ENCODE measurements around the gene DNAJA3.
A peak's percentile ranks its signal among the peaks of the same experiment; 100 is the strongest.
"Not testable (repeated sequence)": the region's sequence is repeated elsewhere in the genome, so short reads cannot be mapped to it uniquely, and the experiment has no call there.

Gene DNAJA3

GRCh38 chr16:4387781-4388180 lies 37.9 kb upstream of the DNAJA3 start:
- DNase-seq, result no peak

GRCh38 chr16:4388271-4389021 lies 37.2 kb upstream of the DNAJA3 start:
- DNase-seq, result no peak

DNA sequence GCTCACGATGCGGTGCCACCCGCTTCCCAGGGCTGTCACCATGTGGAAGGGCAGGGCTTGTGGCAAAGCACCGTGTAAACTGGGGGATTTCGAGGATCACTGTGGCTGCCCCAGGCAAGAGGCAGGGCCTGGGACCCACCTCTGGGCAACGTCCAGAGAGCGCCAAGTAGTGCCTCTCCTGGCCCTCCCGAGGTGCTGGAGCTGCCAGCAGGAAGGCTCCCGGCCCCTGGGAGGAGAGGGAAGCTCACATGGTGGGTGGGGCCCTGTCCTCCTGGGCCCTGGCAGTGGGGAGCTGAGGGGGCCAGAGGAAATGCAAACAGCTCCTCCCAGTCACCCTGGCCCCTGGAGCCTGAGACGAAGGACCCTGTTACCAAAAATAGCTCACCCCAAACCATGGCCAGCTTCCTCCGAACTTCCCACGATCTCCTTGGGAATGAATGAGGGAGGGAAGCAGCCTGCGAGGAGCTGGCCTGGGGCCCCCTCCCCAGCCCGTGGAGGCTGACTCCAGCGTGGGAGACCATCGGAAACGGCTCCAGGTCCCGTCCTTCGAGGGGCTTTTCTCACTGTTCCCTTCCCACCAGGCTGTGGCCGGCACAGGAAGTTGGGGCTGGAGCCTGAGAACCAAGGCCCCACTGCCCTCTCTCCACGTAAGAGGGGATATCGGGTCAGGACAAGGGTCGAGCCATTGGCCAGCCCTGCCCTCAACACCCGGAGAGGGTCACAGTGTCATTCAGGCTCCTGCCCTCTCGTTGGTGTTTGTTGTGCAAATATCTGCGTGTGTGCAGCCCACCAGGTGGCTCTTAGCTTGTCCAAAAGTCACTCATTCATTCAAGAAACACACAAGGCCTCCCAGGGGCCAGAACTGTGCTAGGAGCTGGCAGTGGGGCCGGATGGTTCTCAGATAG lies 36.4 kb upstream of the DNAJA3 start:
- no peak for DNase-seq

DNA sequence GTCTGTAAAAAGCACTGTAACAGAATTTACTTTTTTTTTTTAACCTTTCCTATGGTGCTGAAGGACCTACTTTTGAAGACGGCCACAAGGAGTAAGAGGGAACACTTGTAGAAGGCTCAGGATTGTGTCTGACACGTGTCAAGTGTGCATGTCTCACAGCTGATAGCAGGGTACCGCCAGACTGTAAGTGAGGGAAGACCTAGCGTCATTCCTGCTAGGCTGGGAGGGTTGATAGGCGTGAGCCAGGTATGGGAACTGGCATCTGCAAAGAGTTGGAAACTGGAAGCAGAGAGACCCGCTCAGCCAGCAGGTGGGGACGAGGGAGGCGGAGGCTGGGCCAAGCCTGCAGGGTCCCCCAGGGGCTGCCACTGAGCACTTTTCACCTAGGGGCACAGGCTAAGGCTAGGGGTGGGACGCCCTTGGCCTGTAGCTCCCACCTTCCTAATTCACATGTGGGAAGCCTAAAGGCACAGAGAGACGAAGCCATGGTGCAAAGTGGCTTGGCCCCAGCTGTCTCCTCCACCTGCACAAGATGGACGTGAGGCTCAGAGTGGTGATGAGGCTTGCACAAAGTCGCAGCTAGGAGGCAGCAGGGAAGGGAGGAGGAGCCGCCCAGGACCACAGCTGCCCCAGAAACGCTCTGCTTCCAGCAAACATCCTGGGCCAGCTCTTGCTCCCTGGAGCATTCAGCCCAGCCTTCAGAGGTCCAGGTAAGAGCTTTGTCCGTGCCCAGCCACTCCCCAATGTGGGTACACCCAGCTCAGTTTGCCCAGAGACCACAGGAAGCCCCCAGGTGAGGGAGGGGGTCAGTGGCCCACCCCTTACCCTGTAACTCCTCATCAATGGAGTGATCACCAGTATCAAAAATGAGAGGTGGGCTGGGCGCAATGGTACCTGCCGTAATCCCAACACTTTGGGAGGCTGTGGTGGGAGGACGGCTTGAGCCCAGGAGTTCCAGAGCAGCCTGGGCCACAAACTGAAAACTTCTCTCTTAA lies 35.1 kb upstream of the DNAJA3 start:
- no peak for DNase-seq

DNA sequence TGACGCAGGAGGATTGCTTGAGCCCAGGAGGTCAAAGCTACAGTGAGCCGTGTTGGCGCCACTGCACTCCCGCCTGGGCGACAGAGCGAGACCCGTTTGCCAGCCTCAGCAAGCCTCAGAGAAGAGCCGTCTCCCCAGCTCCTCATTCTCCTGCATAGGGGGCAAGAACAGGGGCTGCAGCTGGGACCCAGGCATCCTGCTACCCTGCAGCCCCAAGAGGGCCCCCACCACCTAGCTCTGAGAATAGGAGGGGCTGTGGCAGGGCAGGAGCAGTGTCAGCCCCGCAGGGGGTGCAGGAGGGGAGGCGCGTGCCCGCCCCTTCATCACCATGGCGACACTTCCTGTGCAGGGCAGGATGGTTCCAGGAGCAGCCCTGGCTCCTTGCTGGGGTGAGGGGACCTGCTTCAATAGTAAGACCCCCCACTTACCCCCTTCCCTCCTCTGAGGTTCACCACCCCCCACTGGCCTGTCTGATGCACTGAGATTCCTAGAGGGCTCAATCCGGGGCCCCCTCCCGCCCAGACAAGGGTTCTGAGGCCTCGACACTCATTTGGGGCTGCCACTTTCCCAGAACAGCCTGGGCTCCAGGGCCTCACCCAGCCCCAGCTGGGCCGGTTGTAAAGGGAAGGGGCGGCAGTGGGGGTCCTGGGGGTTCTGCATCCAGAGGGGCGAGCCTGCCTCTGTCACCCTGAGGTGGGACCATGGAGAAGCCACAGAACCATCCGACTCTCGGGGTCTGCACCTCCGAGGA lies 33.9 kb upstream of the DNAJA3 start:
- DNase-seq, result no peak

DNA sequence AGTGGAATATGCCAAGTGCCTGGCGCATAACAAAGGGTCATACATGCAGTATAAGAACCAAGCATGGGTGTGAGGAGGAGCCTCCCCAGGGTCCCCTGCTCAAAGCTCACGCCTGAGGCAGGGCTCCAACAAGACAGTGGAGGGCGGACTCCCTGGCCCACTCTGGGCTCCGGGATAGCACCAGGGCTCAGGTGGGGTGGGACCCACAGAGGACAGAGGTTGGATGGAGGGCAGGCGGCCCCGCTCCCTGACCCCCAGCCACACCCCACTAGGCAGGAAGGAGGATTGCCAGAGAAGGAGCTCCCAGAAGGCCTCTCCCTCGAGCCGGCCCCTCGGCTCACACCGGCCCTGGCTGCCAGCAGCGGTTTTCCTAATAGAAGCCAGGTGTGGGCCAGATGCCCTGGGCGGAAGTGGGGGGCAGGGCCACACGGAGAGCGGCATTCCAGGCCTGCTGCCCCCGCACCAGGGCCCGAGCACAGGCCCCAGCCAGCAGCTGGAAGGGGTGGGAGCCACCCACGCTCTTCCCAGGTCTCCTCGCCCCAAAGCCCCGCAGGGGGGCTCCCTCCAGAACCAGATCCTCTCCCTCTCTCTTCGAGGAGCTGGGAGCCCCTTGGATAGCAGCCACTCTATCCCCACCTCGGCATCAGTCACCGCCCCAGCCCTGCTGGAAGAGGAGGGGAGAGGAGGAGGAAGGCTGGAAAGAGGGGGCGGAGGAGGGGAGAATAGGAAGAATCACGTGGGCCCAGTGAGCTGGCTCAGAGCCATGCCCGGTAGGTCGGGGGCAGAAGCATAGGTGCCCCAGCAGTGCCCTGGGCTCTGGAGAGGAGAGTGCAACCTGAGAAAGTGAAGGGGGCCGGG lies 33.1 kb upstream of the DNAJA3 start:
- DNase-seq, result no peak

DNA sequence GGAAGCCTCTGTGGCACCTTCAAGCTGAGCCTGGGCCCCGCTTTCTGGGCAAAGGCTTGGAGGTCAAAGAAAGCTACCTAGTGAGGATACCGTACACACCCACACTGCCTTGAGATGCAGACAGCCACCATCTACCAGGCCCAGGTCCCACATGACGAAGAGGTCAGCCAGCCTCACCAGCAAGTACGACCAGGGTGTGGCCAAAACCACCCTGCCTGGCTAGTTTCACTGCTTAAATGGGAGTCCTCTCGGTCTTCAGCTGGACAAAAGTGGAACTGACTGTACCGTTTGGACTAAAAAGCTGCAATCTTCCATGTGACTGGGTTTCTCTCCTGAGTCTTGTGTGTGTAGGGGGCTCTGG lies 32.4 kb upstream of the DNAJA3 start:
- DNase-seq, result no peak

DNA sequence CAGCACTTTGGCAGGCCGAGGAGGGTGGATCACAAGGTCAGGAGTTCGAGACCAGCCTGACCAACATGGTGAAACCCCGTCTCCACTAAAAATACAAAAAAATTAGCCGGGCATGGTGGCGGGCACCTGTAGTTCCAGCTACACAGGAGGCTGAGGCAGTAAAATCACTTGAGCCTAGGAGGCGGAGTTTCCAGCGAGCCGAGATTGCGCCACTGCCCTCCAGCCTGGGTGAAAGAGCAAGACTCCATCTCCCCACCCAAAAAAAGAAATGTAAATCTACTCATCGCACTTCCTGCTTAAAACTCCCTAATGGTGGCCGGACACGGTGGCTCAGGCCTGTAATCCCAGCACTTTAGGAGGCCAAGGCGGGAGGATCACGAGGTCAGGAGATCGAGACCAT lies 31.8 kb upstream of the DNAJA3 start:
- not testable (repeated sequence) for DNase-seq

DNA sequence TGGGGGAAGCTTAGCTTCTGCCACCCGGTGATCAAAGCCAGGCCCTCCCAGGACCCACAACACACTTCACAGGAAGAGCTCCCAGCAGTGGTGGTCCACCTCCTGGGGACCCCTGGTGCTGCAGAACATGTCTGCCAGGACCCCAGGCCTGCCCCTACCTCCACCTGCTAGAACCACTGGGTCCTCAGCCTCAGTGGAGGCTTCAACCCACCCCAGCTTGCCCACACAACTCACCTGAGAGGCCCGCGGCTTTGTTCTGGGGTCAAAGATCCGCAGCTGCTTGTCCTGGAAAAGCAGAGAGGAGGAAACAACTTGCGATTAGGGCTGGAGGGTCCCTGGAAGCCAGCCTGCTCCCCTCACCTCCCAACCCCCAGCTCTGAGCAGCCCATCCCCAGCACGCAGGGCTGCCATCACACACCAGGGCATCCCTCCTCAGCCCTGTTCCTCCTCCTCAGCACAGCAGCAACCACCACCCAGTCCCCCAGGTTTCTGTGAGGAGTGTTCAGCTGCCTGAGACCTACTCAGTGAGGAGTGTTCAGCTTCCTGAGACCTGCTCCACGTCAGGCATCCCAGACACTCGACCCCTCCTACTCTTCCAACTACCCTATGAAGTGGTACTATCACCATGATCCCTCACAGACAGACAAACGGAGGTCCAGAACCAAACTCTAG lies 30.5 kb upstream of the DNAJA3 start:
- no peak for DNase-seq

DNA sequence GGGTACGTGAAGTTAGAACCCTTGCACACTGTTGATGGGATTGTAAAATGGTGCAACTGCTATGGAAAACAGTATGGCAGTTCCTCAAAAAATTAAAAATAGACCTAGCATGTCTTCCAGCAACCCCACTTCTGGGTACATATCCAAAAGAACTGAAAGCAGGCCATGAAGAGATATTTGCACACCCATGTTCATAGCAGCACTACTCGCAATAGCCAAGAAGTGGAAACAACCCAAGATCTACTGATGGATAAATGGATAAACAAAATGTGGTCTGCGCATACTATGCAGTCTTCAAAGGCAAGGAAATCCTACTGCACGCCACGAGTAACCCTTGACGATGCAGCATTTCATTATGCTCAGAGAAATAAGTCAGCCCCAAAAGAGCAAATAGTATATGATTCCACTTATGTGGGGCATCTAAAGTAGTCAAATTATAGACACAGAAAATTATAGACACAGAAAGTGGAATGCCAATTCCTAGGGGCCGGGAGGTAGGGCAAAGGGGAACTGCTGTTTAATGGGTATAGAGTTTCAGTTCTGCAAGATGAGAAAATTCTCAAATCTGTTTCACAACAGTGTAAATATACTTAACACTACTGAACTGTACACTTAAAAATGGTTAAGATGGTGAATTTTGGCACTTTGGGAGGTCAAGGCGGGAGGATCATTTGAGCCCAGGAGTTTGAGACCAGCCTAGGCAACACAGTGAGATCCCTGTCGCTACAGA lies 26.5 kb upstream of the DNAJA3 start:
- DNase-seq, result no peak

DNA sequence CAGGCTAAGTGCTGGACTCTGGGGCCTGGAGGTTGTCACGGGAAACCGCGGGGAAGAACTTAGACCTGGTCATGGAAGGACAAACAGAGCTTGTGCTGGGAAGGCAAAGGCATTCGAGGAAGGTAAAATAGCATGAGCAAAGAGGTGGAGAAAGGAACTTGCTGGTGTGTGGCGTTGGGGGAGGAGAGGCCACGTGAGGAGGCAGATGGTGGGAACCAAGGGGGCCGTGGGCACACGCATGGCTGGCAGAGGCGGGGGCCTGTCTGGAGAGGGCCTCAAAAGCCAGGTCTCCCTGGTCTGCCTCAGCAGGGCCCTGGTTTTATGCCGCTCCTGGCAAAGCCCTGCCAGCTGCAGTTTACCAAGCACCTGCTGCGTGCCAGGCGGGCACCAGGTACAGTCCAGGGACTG lies 24.6 kb upstream of the DNAJA3 start:
- DNase-seq, result no peak

GRCh38 chr16:4401510-4401909 lies 24.2 kb upstream of the DNAJA3 start:
- no peak for DNase-seq

DNA sequence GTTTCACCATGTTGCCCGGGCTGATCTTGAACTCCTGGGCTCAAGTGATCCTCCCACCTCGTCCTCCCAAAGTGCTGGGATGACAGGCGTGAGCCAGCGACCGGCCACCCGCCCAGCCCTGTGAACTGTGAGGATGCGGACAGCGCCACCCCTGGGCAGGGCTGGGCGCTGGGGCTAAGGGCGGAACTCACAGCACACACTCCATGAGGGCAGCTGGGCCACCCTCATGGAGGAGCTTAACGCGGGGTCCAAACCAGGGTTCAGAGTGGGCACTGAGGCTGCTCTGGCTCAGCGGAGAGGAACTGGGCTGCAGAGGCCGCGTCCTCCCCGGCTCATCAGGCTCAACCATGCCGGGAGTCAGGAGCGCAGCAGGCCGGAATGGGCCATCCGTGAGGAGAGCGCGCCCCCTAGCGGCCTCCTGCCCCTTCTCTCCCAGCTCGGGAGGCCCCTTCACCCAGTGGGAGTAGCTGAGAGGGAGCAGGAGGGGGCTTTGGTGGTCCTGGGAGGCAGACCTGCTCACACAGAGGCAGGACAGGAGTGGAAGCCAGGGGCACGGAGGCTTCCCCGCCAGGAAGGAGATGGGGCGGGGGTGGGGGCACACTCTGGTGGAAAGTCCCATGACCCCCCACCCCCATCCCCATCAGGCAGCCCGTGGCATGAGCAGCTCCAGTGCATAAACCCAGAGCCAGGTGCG lies 23.1 kb upstream of the DNAJA3 start:
- peak; percentile 50 for DNase-seq

GRCh38 chr16:4403133-4403949 lies 22.3 kb upstream of the DNAJA3 start:
- DNase-seq, result no peak

DNA sequence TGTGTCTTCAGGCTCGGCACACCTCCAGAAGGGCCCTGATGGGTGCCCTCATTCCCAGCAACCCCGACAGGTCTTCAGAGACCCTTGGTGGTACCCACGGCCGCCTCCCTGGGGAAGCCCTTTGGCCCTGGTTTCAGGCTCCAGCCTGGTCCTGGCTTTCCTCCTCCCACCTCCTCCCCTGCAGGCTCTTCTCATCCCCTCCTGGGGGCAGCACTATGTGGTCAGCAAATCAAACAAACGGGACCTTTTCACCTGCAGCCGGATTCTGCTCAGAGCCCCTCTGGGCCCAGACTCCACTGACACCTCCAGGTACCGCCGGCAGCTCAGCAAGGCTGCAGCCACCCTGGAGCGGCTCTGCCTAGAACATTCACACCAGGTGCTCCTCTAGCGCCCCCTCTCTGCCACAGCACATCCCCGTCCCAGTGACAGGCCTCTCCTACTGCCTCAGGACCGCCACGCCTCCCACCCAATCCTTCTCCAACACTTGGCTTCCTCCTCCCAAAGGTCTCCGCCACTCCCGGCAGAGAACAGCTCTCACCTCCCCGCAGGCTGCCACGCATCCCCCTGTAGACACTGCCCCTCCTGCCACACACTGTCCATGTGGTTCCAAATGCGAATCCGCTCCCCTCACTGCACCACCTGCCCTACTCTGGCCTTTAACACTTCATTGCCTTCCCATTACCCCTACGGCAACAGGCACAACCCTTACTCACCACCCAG lies 21.3 kb upstream of the DNAJA3 start:
- DNase-seq, result no peak

DNA sequence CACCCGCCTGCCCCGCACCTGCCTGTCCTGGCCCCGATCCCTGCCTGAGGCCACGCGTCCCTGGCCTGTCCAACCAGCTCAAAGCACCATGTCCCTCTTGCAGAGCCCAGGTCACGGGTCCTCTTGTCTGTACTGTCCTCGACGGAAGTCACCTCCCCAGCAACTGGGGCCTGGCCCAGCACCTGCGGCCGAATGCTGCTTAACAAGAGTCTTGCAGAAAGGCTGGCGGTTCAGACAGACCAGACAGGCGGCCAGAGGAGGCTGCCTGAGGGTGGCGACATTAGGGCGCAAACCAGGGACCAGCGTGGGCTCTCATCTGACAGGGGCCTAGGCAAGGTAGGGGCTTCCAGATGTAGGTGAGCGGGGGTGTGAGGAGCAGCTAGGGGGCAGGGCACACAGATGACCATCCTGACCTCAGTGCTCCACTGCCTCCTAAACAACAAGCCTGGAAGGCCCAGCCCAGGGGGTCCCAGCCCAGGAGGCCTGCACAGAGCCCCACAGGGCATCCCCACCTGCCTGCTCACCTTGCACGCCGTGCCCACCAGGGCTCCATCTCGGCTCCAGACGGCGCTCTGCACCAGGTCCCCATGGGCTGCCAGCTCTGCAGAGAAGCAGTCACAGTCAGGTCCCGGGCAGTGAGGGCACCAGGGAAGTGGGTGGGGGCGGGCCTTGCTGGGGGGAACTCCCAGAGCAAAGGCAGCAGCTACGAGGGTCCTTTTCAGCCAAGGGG lies 20.5 kb upstream of the DNAJA3 start:
- DNase-seq, result no peak

All from CD4-positive, alpha-beta T cell treated with Interferon gamma for 1 hour (primary cell).